GM12878 (cell line): ENCODE measurements around the gene MIXL1.

Experiments
- CEBPB ChIP-seq, 2 experiments: fragments of 150-350 bp in 1 of 2; IDR thresholded peaks; 2 replicates each; pipeline ENCODE4 v1.6.1; 2012 to 2014; ENCODE audit warnings: low read depth in 2 of 2, low read length in 2 of 2, borderline replicate concordance in 1 of 2, inconsistent platforms in 1 of 2
- EZH2 ChIP-seq: IDR thresholded peaks from 2 replicates; pipeline ENCODE4 v1.6.1; 2012; ENCODE audit warnings: low read depth, mild to moderate bottlenecking, control low read depth, inconsistent platforms, low read length, borderline replicate concordance; ENCODE audit not compliant: control insufficient read depth
- JUNB ChIP-seq: IDR thresholded peaks from 2 replicates; pipeline ENCODE4 v1.6.1; 2016; ENCODE audit warnings: antibody characterized with exemption, mild to moderate bottlenecking
- TF ChIP-seq, protein P1 (sequence below): IDR thresholded peaks from 2 replicates; pipeline ENCODE4 v1.6.1; 2012; ENCODE audit warnings: mild to moderate bottlenecking, low read depth, low read length
- TF ChIP-seq, protein P2 (sequence below): fragments of 450-650 bp; IDR thresholded peaks from 2 replicates; pipeline ENCODE4 v1.6.1; 2017; ENCODE audit warnings: mild to moderate bottlenecking, low read depth, inconsistent platforms; ENCODE audit not compliant: poor library complexity, severe bottlenecking

DNA sequence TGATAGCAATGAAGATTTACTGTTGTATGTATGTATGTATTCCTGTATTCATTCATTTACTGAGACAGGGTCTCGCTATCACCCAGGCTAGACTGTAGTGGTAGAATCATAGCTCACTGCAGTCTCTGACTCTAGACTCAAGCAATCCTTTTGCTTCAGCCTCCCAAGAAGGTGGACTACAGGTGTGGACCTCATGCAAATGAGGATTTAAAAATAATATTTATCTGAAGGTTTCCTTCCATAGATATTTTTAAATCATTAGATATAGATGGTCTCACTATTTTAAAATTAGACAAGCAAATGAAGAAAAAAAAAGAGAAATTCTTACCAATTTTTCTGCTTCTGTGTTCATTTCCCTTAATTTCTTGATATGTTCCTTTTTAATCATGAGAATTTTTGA lies 27.0 kb downstream of the MIXL1 start:
- TF ChIP-seq, protein P1, sequence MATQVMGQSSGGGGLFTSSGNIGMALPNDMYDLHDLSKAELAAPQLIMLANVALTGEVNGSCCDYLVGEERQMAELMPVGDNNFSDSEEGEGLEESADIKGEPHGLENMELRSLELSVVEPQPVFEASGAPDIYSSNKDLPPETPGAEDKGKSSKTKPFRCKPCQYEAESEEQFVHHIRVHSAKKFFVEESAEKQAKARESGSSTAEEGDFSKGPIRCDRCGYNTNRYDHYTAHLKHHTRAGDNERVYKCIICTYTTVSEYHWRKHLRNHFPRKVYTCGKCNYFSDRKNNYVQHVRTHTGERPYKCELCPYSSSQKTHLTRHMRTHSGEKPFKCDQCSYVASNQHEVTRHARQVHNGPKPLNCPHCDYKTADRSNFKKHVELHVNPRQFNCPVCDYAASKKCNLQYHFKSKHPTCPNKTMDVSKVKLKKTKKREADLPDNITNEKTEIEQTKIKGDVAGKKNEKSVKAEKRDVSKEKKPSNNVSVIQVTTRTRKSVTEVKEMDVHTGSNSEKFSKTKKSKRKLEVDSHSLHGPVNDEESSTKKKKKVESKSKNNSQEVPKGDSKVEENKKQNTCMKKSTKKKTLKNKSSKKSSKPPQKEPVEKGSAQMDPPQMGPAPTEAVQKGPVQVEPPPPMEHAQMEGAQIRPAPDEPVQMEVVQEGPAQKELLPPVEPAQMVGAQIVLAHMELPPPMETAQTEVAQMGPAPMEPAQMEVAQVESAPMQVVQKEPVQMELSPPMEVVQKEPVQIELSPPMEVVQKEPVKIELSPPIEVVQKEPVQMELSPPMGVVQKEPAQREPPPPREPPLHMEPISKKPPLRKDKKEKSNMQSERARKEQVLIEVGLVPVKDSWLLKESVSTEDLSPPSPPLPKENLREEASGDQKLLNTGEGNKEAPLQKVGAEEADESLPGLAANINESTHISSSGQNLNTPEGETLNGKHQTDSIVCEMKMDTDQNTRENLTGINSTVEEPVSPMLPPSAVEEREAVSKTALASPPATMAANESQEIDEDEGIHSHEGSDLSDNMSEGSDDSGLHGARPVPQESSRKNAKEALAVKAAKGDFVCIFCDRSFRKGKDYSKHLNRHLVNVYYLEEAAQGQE = no peak
- TF ChIP-seq EZH2 (no peak), CEBPB (IDR thresholded peaks at IDR 0.05; ENCODE audit: borderline replicate concordance in 1 of 2, low read depth in 2 of 2, low read length in 2 of 2) (no peak), JUNB (no peak)
- TF ChIP-seq, protein P2, sequence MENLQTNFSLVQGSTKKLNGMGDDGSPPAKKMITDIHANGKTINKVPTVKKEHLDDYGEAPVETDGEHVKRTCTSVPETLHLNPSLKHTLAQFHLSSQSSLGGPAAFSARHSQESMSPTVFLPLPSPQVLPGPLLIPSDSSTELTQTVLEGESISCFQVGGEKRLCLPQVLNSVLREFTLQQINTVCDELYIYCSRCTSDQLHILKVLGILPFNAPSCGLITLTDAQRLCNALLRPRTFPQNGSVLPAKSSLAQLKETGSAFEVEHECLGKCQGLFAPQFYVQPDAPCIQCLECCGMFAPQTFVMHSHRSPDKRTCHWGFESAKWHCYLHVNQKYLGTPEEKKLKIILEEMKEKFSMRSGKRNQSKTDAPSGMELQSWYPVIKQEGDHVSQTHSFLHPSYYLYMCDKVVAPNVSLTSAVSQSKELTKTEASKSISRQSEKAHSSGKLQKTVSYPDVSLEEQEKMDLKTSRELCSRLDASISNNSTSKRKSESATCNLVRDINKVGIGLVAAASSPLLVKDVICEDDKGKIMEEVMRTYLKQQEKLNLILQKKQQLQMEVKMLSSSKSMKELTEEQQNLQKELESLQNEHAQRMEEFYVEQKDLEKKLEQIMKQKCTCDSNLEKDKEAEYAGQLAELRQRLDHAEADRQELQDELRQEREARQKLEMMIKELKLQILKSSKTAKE = no peak
